HepG2 (cell line): ENCODE data around the gene ASGR1. TPM values are rescaled to one million over a fixed set of nuclear protein-coding genes. Genes with fewer than 3 reads are reported as not detected.

Source experiments
- ATAC-seq: fragments of 200-7000 bp; cut with Tn5 transposase; 3 replicates; pipeline ENCODE4 v1.9.1; 2020; ENCODE audit warnings: mild to moderate bottlenecking, moderate library complexity
- BruUV-seq: library from RNA; stranded (reverse); fragments of 400-500 nt; replicated peaks from 2 replicates; lab custom pipeline; 2021; lab: Mats Ljungman, UMichigan
- CTCF ChIA-PET: fragments of 300-600 bp; formaldehyde crosslinking; extraction: SDS; loops from one replicate; lab custom pipeline; 2021; ENCODE audit warnings: low total read pairs, inconsistent platforms, low intra/inter-chr PET ratio; lab: Yijun Ruan, JAX
- POLR2A ChIA-PET: fragments of 350-600 bp; sonication (Branson Sonifier 250); formaldehyde crosslinking; loops from one replicate; lab custom pipeline; 2020; ENCODE audit warnings: antibody characterized with exemption, inconsistent platforms; lab: Yijun Ruan, JAX
- DNase-seq: peaks from one replicate; pipeline ENCODE4 v3.0.0-alpha.2; 2015; ENCODE audit warnings: low spot score
- FAIRE-seq: peaks from 3 replicates; lab custom pipeline; 2011; peaks lifted over from hg19 to GRCh38; lab: Jason Lieb, UNC
- H2AFZ ChIP-seq: one replicate; pipeline ENCODE4 v1.6.1; 2011; ENCODE audit warnings: low read length, inconsistent platforms
- H3K27ac ChIP-seq: fragments of 300-600 bp; 3 replicates; pipeline ENCODE4 v1.8.0; 2011; ENCODE audit warnings: mixed run types, mild to moderate bottlenecking, mixed read lengths, low read length, inconsistent platforms; ENCODE audit not compliant: insufficient read depth; ENCODE audit errors: extremely low read length
- H3K27me3 ChIP-seq, 2 experiments: fragments of 200-600 bp in 1 of 2; 2 replicates in 1 of 2; 3 replicates in 1 of 2; pipeline versions ENCODE4 v1.6.0 to v1.8.0; 2011; ENCODE audit warnings: low read length in 2 of 2, mild to moderate bottlenecking in 2 of 2, moderate library complexity in 2 of 2, inconsistent platforms in 1 of 2; ENCODE audit not compliant: insufficient read depth in 2 of 2, control insufficient read depth in 1 of 2
- H3K36me3 ChIP-seq, 2 experiments: fragments of 200-600 bp in 1 of 2; replicated peaks in 1 of 2; 2 replicates in 1 of 2; 3 replicates in 1 of 2; pipeline versions ENCODE4 v1.5.1 to v1.8.0; 2011; ENCODE audit warnings: low read length in 2 of 2, inconsistent platforms in 1 of 2; ENCODE audit not compliant: insufficient read depth in 2 of 2, control insufficient read depth in 1 of 2
- H3K4me1 ChIP-seq: 2 replicates; pipeline ENCODE4 v1.5.1; 2012; ENCODE audit warnings: low read length, inconsistent platforms; ENCODE audit not compliant: insufficient read depth
- H3K4me2 ChIP-seq: 2 replicates; pipeline ENCODE4 v1.6.0; 2011; ENCODE audit warnings: low read depth, low read length, inconsistent platforms
- H3K4me3 ChIP-seq, 3 experiments: fragments of 200-600 bp in 1 of 3; sonication (generic), shearing (Covaris generic) in 1 of 3; replicated peaks in 1 of 3; 2 replicates each; pipeline ENCODE4 v1.5.1; 2011 to 2016; ENCODE audit warnings: low read length in 3 of 3, inconsistent platforms in 2 of 3, low read depth in 2 of 3, mild to moderate bottlenecking in 2 of 3, control low read depth in 1 of 3, mixed read lengths in 1 of 3; ENCODE audit not compliant: insufficient read depth in 1 of 3
- H3K79me2 ChIP-seq: one replicate; pipeline ENCODE4 v1.6.1; 2011; ENCODE audit warnings: low read length, inconsistent platforms; ENCODE audit not compliant: insufficient read depth
- H3K9ac ChIP-seq: 2 replicates; pipeline ENCODE4 v1.6.0; 2011; ENCODE audit warnings: mild to moderate bottlenecking, low read depth, low read length, inconsistent platforms; ENCODE audit not compliant: insufficient read depth
- H3K9me3 ChIP-seq: 2 replicates; pipeline ENCODE4 v1.5.1; 2012; ENCODE audit warnings: mild to moderate bottlenecking, low read length
- H4K20me1 ChIP-seq: 2 replicates; pipeline ENCODE4 v1.6.0; 2011; ENCODE audit warnings: inconsistent platforms, mild to moderate bottlenecking, low read length, moderate library complexity; ENCODE audit not compliant: insufficient read depth
- NR1H2 ChIP-seq: sonication (generic); formaldehyde crosslinking; IDR thresholded peaks from 2 replicates; pipeline ENCODE4 v1.8.1; 2022; ENCODE audit warnings: low read depth, missing genetic modification reagents, borderline replicate concordance
- PPARG ChIP-seq: conservative IDR thresholded peaks from 2 replicates; pipeline ENCODE4 v1.6.1; 2016; ENCODE audit warnings: missing biosample characterization, missing genetic modification reagents
- RXRA ChIP-seq: sonication (generic); formaldehyde crosslinking; IDR thresholded peaks from 2 replicates; pipeline ENCODE4 v1.5.1; 2020; ENCODE audit warnings: missing genetic modification reagents
- ZNF383 ChIP-seq: sonication (generic); formaldehyde crosslinking; IDR thresholded peaks from 2 replicates; pipeline ENCODE4 v1.4.0; 2020; ENCODE audit warnings: missing genetic modification reagents, mild to moderate bottlenecking, borderline replicate concordance
- WGBS: methylation state at CpG from one replicate; pipeline ENCODE4 v1.1.6; 2017; ENCODE audit warnings: low lambda C conversion rate; 5-methylcytosine and 5-hydroxymethylcytosine counted together
- in situ Hi-C: cut with HindIII; loops from 2 replicates; pipeline ENCODE4 v1.10.0; 2017; ENCODE audit warnings: low pct_unique_long_range_greater_than_20kb; ENCODE audit not compliant: extremely low pct_ligation_motif_present
- intact Hi-C: fragments of 100-400 bp; cut with micrococcal nuclease; formaldehyde crosslinking; loops from one replicate; pipeline ENCODE4 v1.10.0; 2022; ENCODE audit not compliant: unreplicated experiment
- polyA plus RNA-seq, 8 experiments: library from polyadenylated mRNA; depleted of rRNA in 3 of 8; stranded (reverse) in 7 of 8; unstranded in 1 of 8; fragments of >200 nt; fragmentation: Illumina TruSeq in 4 of 8; extraction: Trizol in 4 of 8; gene quantifications; 2 replicates each; pipeline versions ENCODE4 v1.2.1 to v1.2.3, GENCODE V29; 2011 to 2016; ENCODE audit warnings: low read depth in 4 of 8, missing spikeins in 1 of 8, mixed read lengths in 1 of 8; ENCODE audit not compliant: insufficient read depth in 1 of 8
- total RNA-seq, 5 experiments: library from RNA; depleted of rRNA; stranded (reverse); fragments of >200 nt; fragmentation: Illumina TruSeq; extraction: Trizol; gene quantifications; 2 replicates each; pipeline ENCODE4 v1.2.3, GENCODE V29; 2016; ENCODE audit warnings: low read depth in 1 of 5
- TF ChIP-seq, protein P1 (sequence below), 2 experiments: fragments of 450-650 bp in 1 of 2; sonication (generic) in 1 of 2; formaldehyde crosslinking in 1 of 2; IDR thresholded peaks; 2 replicates each; pipeline versions ENCODE4 v1.6.1 to v1.8.0; 2016 to 2022; ENCODE audit warnings: antibody characterized with exemption in 1 of 2, mild to moderate bottlenecking in 1 of 2, missing genetic modification reagents in 1 of 2
- TF ChIP-seq, protein P2 (sequence below): sonication (generic); formaldehyde crosslinking; IDR thresholded peaks from 2 replicates; pipeline ENCODE4 v1.5.1; 2020; ENCODE audit warnings: missing genetic modification reagents, mild to moderate bottlenecking, borderline replicate concordance
- TF ChIP-seq, protein P3 (sequence below), 2 experiments: IDR thresholded peaks; 2 replicates each; pipeline ENCODE4 v1.6.1; 2011 to 2012; ENCODE audit warnings: low read length in 2 of 2, borderline replicate concordance in 1 of 2, low read depth in 1 of 2, mild to moderate bottlenecking in 1 of 2, moderate library complexity in 1 of 2

Gene ASGR1
- total and polyA plus RNA-seq, 2 of the 13 experiments (the other 11 are each of a cell fraction or from before 2014, with no cell fraction given), result 353 to 796 TPM

DNA sequence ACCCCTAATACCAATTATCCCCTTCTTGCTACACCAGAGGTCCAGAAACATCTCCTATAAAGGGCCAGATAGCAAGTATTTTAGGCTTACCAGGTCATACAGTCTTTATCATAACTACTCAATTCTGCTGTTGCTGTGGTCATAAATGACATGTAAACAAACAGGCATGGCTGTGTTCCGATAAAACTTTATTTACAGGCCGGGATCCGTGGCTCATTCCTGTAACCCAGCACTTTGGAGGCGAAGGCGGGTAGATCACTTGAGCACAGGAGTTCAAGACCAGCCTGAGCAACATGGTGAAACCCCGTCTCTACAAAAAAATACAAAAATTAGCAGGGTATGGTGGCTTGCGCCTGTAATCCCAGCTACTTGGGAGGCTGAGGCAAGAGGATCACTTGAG, 12.3 kb downstream of the ASGR1 start:
- Histone ChIP-seq H3K4me3 (no peak overlapping the region), H3K4me2 (no peak overlapping the region), H3K9me3 (no peaks in the 10 kb centered on the region), H3K4me1 (peaks cover 56% of the 10 kb centered on the region), H3K79me2 (peaks cover 1% of the 10 kb centered on the region), H3K9ac (no peak overlapping the region), H4K20me1 (peaks cover 2% of the 10 kb centered on the region; the same call in 1 of the 2 replicates), H3K27me3 (no peaks in the 10 kb centered on the region), H3K36me3 (peaks cover 3 to 5% of the 10 kb centered on the region in 2 experiments; a peak in 2 of 5 replicates), H2AFZ (no peak overlapping the region), H3K27ac (no peak overlapping the region)
- ChIA-PET CTCF (no interaction called here), POLR2A (interaction anchor here (1.1 to 3.9 kb wide), 3 partner anchors 9 to 18 kb away, joined by 4 to 56 read pairs (median 16); partner anchors contain the start of gene ASGR1)
- no TSS peak for BruUV-seq
- FAIRE-seq, result no peak
- WGBS, result 97% methylated on average over 7 of the region's 7 CpGs
- intact Hi-C loops (no loop called here), in situ Hi-C loops (no loop called here)
- TF ChIP-seq ZNF383 (CRISPR knock-in tag) (no peak), PPARG (CRISPR knock-in tag) (no peak), RXRA (no peak), NR1H2 (CRISPR knock-in tag) (no peak)
- TF ChIP-seq, protein P1, sequence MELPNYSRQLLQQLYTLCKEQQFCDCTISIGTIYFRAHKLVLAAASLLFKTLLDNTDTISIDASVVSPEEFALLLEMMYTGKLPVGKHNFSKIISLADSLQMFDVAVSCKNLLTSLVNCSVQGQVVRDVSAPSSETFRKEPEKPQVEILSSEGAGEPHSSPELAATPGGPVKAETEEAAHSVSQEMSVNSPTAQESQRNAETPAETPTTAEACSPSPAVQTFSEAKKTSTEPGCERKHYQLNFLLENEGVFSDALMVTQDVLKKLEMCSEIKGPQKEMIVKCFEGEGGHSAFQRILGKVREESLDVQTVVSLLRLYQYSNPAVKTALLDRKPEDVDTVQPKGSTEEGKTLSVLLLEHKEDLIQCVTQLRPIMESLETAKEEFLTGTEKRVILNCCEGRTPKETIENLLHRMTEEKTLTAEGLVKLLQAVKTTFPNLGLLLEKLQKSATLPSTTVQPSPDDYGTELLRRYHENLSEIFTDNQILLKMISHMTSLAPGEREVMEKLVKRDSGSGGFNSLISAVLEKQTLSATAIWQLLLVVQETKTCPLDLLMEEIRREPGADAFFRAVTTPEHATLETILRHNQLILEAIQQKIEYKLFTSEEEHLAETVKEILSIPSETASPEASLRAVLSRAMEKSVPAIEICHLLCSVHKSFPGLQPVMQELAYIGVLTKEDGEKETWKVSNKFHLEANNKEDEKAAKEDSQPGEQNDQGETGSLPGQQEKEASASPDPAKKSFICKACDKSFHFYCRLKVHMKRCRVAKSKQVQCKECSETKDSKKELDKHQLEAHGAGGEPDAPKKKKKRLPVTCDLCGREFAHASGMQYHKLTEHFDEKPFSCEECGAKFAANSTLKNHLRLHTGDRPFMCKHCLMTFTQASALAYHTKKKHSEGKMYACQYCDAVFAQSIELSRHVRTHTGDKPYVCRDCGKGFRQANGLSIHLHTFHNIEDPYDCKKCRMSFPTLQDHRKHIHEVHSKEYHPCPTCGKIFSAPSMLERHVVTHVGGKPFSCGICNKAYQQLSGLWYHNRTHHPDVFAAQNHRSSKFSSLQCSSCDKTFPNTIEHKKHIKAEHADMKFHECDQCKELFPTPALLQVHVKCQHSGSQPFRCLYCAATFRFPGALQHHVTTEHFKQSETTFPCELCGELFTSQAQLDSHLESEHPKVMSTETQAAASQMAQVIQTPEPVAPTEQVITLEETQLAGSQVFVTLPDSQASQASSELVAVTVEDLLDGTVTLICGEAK (IDR thresholded peaks at IDR 0.05), result peak; percentile 48
- TF ChIP-seq, protein P1 (CRISPR knock-in tag; IDR thresholded peaks at IDR 0.05), result peak; percentile 97
- TF ChIP-seq, protein P2, sequence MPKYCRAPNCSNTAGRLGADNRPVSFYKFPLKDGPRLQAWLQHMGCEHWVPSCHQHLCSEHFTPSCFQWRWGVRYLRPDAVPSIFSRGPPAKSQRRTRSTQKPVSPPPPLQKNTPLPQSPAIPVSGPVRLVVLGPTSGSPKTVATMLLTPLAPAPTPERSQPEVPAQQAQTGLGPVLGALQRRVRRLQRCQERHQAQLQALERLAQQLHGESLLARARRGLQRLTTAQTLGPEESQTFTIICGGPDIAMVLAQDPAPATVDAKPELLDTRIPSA (CRISPR knock-in tag), result no peak
- TF ChIP-seq, protein P3, sequence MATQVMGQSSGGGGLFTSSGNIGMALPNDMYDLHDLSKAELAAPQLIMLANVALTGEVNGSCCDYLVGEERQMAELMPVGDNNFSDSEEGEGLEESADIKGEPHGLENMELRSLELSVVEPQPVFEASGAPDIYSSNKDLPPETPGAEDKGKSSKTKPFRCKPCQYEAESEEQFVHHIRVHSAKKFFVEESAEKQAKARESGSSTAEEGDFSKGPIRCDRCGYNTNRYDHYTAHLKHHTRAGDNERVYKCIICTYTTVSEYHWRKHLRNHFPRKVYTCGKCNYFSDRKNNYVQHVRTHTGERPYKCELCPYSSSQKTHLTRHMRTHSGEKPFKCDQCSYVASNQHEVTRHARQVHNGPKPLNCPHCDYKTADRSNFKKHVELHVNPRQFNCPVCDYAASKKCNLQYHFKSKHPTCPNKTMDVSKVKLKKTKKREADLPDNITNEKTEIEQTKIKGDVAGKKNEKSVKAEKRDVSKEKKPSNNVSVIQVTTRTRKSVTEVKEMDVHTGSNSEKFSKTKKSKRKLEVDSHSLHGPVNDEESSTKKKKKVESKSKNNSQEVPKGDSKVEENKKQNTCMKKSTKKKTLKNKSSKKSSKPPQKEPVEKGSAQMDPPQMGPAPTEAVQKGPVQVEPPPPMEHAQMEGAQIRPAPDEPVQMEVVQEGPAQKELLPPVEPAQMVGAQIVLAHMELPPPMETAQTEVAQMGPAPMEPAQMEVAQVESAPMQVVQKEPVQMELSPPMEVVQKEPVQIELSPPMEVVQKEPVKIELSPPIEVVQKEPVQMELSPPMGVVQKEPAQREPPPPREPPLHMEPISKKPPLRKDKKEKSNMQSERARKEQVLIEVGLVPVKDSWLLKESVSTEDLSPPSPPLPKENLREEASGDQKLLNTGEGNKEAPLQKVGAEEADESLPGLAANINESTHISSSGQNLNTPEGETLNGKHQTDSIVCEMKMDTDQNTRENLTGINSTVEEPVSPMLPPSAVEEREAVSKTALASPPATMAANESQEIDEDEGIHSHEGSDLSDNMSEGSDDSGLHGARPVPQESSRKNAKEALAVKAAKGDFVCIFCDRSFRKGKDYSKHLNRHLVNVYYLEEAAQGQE (IDR thresholded peaks at IDR 0.05; ENCODE audit: borderline replicate concordance in 1 of 2, low read depth in 1 of 2, low read length in 2 of 2), result no peak
- ATAC-seq, result no peak
- DNase-seq, result no peak
